Measurements from ENCODE around the gene TANC1.

GRCh38 chr2:159050426-159050825 is 82.0 kb downstream of the TANC1 start:
- TF ChIP-seq CTCF (IDR thresholded peaks at IDR 0.05) (no peak), POLR2A (IDR thresholded peaks at IDR 0.05) (no peak)
